ENCODE results near the gene CCDC71L.

DNA sequence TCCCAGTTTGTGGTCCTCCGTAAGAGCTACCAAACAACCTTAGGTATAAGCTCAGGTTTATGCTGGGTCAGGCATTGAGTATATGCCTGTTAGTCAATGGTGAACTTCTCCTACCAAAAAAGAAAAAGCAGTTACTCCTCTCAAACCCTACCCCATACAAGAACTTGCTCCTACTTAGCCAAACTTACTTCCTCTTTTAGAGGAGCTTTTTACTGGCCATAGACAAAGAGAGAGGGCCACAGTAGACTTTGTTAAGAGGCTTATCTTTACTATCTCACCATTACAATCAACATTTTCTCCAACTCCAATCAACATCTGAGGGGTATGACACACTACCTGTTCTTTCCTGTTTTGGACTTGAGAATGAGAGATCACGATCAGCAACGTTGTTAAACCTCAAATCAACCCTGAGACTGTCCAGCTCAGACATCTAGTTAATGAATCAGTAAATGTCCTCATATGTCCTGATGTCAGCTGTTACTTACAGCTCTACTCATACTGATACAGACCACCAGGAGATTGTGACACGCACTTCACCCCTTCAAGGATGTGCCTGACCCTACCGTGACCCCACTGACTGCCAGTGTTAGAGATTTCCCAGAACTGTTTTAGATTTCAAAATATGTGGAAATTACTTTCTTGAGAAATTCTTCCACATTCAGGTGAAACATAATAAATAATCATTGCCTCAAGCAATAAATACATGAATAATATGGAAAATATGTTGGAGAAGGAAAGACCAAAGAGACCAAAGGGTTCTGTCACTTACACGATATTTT lies 18.4 kb upstream of the CCDC71L start:
- TF ChIP-seq, protein P1, sequence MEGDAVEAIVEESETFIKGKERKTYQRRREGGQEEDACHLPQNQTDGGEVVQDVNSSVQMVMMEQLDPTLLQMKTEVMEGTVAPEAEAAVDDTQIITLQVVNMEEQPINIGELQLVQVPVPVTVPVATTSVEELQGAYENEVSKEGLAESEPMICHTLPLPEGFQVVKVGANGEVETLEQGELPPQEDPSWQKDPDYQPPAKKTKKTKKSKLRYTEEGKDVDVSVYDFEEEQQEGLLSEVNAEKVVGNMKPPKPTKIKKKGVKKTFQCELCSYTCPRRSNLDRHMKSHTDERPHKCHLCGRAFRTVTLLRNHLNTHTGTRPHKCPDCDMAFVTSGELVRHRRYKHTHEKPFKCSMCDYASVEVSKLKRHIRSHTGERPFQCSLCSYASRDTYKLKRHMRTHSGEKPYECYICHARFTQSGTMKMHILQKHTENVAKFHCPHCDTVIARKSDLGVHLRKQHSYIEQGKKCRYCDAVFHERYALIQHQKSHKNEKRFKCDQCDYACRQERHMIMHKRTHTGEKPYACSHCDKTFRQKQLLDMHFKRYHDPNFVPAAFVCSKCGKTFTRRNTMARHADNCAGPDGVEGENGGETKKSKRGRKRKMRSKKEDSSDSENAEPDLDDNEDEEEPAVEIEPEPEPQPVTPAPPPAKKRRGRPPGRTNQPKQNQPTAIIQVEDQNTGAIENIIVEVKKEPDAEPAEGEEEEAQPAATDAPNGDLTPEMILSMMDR (IDR thresholded peaks at IDR 0.05 in 4 of 5, conservative IDR thresholded peaks at IDR 0.05 in 1 of 5): no peak
- TF ChIP-seq POLR2A (IDR thresholded peaks at IDR 0.05): no peak
